GM19193 (cell line): ENCODE results near the gene CDC42EP3.

ENCODE experiments used
- POLR2A ChIP-seq: IDR thresholded peaks from 4 replicates; pipeline ENCODE4 v1.6.1; 2011; ENCODE audit not compliant: insufficient read depth, insufficient read length; ENCODE audit errors: extremely low read depth

The CDC42EP3 gene

DNA sequence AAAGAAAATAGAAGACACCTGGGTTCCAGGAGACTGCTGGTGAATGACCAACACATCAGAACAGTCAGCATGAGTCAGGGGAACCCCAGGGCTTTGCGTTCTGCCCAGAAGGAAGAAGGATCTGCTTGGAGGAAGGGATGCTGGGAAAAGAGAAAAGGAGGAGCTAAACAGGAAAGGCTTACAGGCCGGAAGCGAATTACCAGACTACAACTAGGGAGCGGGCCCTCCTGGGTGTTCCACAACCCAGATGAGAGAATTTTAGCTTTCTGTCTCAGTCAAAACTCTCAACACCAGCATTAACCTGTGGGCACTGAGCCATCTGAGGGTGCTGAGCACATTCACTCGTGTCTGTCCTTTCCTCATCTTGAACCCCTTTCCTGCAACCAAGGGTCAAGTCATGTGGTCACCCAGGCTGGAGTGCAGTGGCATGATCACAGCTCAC is 19.2 kb downstream of the CDC42EP3 start:
- TF ChIP-seq POLR2A: peak; percentile 22

DNA sequence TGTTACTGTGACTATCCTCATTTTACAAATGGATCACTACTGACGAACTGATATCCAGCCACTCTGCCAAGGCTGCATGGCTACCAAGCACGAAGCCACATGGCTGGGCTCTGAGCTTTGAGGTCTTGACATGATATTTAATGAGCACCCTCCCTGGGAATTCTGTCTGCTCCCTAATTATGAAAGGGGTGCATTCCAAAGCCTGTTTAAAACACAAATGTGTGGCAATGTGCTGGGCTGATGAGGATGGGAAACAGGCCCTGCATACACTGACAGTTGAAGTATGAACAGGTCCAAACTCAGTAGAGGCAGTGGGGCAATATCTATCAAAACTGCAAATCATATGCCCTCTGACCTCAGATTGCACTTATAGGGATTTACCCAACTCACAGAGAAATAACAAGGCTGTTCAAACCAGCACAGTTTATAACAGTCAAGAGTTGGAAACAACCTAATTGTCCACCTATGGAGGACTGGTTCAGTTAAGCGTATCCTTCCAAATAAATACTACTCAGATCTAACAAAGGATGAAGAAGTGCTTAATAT is 20.8 kb downstream of the CDC42EP3 start:
- no peak for TF ChIP-seq POLR2A

DNA sequence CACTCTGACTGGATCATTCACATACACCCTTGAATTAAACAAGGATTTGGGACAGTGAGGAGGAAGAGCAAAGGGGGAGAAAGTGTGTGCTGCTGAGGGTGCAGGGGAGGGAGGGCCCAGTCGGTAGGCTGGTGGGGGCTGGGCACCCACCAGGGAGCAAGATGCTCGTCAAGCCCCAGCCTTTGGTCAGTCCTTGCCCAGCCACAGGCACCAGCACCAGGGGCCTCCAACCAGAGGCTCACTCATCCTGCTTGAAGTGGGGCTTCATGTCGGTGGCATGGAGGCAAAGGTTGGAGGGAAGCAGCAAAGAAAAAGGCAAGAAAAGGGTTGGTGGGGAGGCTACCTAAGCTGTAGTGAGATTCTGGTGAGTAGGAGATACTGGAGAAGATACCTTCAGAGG is 21.9 kb downstream of the CDC42EP3 start:
- TF ChIP-seq POLR2A: no peak

DNA sequence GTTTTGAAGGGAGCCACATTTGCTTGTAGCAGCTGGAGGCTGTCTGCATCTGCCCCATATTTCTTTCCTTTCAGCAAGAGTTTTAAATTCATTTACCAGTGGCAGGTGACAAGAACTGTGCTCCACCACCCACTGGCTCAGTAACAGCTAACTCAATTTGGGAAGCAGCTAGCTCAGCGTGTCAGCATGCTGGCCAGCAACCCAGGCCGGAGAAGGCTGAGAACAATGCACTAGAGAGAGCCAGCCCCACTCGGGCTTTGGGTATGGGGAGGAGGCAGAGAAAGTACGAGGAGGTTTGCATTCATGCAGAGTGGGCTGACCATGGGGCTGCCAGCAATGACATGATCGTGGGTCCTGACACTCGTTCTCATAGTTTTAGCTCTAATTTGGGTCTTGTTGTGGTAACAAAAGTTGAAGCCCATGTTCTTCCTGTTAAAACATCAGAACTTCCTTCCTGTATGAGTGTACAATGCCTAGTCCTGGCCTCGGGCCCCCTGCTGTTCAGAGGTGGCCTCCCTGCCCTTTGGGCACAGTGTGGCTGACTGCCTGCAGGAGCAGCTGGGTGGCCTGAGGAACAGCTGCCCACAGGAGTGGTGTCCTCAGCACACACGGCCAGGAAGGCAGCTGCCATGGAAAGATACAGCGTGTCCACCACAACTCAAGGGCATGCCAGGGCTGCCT is 23.0 kb downstream of the CDC42EP3 start:
- TF ChIP-seq POLR2A: no peak

DNA sequence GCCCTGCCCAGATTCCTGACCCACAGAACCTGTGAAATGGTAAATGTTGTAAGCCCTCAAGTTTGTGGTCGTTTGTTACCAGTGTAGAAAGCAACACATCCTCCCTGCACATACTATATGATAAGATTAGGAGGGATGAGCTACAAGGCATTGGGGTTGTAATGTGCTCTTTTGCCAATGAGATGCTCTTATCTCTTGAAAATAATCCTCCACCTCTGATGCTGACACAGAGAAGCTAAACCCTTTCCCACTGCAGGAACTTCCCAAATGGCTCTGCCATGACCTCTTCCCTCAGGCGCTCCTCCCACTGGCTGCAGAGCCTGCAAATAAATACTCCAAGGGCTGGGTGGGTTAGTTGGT is 23.5 kb downstream of the CDC42EP3 start:
- TF ChIP-seq POLR2A: no peak

DNA sequence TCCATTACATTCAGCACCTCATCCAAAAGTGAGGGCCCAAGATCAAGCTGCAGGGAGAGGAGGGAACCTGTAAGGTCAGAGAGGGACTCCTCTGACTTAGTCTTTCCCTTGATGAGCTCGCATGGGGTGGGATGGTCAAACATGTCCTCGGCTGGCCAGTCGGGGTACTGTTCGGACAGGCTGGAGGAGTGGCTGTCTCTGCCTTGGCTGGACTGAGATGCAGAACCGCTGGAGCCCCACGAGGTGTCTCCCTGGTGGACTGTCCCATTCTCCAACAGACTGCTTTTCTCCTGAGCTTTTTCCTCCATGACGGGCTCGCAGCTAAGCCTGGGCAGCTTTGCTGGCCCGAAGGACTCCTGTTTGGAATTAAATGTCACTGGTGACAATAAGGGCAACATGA is 25.6 kb downstream of the CDC42EP3 start:
- TF ChIP-seq POLR2A: no peak

DNA sequence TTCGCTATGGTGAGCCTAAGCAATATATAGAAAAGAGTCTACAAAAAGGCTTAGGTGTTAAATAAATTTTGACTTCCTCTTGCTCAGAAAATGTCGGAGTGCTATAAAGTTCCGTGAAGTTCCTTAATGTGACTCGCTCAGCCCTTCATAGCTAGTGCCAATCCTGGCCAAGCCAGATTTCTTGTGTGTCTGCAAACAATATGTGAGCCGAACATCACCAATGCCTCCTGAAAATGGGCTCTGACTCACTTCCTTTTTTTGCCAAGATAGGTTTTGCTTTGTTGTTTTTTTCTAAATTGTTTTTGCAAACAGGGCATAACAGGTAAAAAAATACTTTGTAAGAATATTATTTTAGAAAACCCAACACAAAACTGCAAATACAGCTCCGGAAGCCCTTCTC is 26.1 kb downstream of the CDC42EP3 start:
- no peak for TF ChIP-seq POLR2A

DNA sequence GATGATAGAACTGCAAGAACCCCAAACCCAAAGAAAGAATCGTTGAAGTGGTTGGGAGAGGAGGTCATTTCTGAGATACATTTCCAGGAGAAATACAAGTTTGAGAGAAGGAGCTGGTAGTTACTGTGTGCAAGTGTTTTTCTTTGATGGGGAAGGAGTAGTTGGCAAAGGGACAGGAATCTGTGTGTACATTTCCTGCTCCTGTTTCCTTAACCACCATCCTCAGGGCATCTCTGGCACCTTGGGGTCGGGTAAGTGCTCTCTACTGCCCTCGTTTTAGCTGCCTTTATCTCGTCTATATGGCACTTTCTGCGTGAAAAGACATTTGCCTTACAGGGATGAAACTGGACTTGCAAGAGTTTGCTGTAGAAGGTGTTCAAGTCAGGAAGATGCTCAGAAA is 27.3 kb downstream of the CDC42EP3 start:
- TF ChIP-seq POLR2A: no peak

DNA sequence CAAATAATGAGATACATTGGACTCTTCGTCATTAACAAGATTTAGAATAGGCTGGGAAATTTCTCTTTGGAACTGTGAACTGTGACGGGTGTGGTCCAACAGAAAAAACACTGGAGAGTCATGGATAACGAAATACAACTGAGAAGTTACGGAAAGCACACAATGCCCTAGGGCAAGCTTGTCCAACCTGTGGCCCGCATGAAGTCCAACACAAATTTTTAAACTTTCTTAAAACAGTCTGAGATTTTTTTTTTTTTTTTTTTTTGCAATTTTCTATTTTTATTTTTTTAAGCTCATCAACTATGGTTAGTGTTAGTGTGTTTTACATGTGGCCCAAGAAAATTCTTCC is 27.7 kb downstream of the CDC42EP3 start:
- TF ChIP-seq POLR2A: no peak

DNA sequence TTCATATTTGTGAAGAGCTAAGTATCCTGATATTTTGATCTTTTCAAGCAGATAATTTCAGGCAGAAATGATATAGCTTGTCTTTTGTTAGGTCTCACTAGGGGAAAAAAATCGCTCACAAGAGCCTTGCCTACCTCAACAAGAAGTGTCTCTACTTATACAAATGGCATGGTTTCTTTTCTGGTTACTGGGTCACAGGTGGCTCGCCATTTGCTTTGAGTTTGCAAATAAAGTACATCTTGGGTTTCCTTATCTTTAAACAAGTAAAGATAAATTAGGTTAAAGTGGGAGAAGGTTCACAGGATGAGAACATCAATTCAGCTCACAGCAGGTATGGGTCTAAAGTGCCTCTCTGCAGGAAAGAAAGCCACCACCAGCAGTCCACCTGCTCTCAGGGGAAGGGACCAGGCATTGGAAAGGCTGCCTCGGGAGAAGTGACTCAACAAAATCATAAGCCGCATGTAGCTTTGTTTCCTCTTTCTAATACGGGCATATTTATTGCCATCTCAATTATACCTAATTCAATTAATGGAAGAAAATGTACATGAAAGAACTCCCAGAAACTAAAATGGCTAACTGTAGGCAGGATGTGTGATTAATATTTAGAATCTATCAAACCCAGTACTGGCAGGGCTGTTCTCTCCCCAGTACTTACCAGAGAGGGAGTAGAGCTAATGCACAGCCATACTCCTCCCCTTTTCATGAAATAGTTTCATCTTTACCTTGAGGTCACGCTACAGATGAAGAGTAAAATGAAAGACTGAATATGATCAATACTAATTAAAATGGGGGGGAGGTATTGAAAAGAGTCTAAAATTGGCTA is 28.3 kb downstream of the CDC42EP3 start:
- no peak for TF ChIP-seq POLR2A

DNA sequence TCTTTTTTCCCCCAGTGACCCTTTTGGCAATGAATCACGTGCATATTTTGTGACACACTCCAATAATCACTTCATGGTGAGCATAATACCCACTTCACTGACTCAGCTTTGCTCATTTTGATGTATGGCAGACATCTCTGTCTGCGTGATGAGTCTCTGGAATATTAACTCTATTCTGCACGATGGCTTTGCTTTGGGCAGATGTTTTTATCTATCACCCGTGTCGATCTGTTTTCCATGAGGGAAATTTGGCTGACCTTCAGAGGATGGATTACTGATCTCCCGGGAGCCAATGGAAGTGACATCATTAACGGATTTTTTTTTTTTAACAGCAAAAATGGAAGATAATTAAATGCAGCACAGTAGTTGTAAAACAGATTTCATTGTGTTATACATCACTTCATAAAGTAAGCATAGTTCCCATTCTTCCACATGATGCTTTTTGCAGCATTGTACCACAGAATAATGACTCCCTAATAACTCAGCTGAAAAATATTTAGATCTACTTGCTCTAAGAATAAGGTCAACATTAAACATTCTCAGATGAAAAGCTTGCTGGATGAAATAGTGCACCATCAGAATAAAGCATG is 29.8 kb downstream of the CDC42EP3 start:
- TF ChIP-seq POLR2A: no peak

DNA sequence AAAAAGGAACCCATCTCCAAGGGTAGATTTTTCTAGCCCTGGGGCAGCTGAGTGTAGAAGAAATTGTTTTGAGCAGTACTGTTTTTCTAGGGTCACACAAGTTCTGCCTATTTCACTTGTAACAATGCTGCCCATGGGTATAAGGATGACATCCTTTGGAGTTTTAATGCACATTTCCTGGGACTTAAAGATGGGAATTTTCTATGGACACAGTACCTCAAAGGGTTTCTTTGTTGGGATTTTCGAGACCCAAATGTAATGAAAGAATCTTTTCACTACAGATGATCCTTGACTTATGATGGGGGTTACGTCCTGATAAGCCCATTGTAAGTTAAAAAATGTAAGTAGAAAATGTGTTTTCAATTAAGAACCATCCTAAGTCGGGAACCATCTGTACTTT is 31.8 kb downstream of the CDC42EP3 start:
- no peak for TF ChIP-seq POLR2A

DNA sequence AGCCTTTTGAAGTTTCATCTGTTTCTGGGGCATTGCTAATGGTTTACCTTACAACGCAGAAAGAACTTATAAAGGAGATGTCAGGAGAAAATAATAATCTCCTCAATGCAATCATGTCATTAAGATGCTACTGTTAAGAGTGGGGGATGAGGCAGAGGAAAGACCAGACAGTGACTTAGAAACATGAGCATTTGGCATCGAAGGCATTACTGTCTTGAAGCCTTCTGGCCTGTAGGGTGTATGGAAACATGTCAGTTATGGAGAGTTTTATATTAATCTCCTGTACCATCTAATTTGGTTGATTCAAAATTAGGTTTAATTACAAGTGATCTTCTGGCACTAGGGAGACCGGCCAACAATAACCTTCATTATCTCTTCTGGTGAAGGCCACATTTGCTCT is 32.5 kb downstream of the CDC42EP3 start:
- no peak for TF ChIP-seq POLR2A

DNA sequence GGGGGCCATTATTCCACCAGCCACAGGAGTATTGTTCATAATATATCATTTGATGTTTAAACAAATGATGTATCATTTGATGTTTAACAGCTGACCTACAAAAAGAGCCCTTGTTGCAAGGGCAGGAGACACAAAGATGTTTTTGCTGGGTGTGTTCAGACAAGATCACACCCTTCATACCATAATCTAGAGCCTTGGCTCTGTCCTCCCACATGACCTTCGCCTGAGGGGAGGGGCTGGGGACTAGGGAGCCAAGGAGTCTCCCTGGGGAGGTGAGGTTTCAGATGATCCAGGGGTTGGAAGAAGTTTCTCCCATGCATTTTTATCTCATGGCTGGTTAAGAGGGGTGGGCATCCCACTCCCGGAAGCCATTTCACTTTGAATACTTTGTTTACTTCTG is 33.5 kb downstream of the CDC42EP3 start:
- no peak for TF ChIP-seq POLR2A

DNA sequence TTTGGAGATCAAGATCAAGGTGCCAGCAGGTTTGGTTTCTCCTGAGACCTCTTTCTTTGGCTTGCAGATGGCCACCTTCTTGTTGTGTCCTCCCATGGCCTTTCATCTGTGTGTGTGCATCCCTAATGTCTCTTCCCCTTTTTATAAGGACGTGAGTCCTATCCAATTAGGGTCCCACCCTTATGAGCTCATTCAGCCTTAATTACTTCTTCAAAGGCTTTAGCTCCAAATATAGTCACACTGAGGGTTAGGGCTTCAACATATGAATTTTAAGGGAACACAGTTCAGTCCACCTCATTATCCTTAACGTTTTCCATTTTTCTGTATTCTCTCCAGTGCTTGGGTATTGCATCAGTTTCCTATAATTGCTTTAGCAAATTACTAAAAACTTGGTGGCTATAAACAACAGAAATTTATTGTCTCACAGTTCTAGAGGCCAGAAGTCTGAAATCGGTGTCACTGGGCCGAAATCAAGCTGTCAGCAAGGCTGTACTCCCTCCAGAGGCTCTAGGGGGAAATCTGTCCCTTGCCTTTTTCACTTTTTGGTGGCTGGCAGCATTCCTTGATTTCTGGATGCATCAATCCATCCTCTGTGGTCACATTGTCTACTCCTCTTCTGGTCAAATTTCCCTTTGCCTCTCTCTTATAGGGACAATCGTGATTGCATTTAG is 34.1 kb downstream of the CDC42EP3 start:
- no peak for TF ChIP-seq POLR2A
